Measurements from ENCODE around the gene EFNA3. TPM values are rescaled to one million over a fixed set of nuclear protein-coding genes. Genes with fewer than 3 reads are reported as not detected.

The EFNA3 gene
- total and polyA plus RNA-seq, 8 donors: 0.52 to 1.2 (median 0.72) TPM

DNA sequence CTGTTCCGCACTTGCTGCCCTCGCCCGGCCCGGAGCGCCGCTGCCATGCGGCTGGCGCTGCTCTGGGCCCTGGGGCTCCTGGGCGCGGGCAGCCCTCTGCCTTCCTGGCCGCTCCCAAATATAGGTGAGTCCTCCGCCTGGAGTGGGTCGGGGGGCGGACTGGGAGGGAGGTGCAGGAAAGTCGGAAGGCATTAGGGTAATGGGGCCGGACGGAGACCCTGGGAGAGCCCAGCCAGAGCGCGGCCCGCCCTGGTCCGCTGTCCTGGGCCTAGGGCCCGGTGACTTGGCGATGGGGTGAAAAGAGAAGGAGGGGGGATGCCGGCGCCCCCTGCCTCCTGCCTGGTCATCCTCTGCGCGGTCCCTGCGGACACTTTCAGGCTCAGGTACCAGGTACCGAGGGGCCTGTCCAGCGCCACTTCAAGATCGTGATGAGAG lies 27.3 kb upstream of the EFNA3 start:
- intact Hi-C loops (cut with DNase I): no loop called here
- peaks cover 0 to 15% (median 4%) of the 10 kb centered on the region in 3 donors for H3K4me1 ChIP-seq
- TF ChIP-seq, protein P1, sequence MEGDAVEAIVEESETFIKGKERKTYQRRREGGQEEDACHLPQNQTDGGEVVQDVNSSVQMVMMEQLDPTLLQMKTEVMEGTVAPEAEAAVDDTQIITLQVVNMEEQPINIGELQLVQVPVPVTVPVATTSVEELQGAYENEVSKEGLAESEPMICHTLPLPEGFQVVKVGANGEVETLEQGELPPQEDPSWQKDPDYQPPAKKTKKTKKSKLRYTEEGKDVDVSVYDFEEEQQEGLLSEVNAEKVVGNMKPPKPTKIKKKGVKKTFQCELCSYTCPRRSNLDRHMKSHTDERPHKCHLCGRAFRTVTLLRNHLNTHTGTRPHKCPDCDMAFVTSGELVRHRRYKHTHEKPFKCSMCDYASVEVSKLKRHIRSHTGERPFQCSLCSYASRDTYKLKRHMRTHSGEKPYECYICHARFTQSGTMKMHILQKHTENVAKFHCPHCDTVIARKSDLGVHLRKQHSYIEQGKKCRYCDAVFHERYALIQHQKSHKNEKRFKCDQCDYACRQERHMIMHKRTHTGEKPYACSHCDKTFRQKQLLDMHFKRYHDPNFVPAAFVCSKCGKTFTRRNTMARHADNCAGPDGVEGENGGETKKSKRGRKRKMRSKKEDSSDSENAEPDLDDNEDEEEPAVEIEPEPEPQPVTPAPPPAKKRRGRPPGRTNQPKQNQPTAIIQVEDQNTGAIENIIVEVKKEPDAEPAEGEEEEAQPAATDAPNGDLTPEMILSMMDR (IDR thresholded peaks at IDR 0.05): no peak
- WGBS, 2 donors: 1% methylated on average over 19 to 31 of the region's 31 CpGs
- no peaks in the 10 kb centered on the region for H3K27me3 ChIP-seq
- H3K27ac ChIP-seq: peak overlapping the region; percentile 60 to 75 (median 71)
- DNase-seq: no peak
- no peaks in the 10 kb centered on the region for H3K36me3 ChIP-seq
- no peak for FAIRE-seq
- H3K9me3 ChIP-seq: no peaks in the 10 kb centered on the region
- H3K4me3 ChIP-seq: peak overlapping the region; percentile 64 to 78 (median 71)
- ATAC-seq: peak; percentile 7 to 19 (median 8)

DNA sequence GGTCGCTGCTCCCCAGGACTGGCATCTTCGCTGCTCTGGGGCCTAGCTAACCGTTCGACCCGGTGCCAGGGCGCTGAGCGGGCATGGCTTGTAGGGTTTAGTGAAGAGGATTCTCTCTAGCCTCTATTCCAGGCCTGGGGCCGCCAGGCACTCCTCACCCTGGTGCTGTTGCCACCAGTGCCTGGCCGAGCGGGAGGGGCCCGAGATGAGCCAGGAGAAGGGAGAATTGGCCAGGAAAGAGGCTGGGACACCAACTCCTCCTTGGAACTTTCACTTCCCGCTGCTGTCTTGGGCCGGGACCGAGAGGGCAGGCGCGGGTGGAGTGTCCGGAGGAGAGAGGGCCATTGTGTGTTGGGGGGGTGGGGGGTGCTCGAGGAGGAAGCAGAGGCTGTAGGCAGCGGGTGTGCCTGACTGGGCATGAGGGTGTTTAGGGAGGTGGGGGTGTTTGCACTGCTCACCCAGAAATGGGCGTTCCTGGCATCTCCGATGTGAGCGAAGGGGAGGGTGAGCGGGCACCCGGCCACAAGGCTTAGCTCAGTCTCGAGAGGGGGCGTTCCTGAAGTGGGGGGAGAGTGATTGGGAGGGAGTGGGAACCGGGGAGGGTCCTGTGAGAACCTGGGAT lies 26.7 kb upstream of the EFNA3 start:
- ATAC-seq: peak; percentile 8 to 28 (median 20)
- 2% methylated on average over 20 to 27 of the region's 27 CpGs for WGBS, 2 donors
- intact Hi-C loops (cut with DNase I): no loop called here

DNA sequence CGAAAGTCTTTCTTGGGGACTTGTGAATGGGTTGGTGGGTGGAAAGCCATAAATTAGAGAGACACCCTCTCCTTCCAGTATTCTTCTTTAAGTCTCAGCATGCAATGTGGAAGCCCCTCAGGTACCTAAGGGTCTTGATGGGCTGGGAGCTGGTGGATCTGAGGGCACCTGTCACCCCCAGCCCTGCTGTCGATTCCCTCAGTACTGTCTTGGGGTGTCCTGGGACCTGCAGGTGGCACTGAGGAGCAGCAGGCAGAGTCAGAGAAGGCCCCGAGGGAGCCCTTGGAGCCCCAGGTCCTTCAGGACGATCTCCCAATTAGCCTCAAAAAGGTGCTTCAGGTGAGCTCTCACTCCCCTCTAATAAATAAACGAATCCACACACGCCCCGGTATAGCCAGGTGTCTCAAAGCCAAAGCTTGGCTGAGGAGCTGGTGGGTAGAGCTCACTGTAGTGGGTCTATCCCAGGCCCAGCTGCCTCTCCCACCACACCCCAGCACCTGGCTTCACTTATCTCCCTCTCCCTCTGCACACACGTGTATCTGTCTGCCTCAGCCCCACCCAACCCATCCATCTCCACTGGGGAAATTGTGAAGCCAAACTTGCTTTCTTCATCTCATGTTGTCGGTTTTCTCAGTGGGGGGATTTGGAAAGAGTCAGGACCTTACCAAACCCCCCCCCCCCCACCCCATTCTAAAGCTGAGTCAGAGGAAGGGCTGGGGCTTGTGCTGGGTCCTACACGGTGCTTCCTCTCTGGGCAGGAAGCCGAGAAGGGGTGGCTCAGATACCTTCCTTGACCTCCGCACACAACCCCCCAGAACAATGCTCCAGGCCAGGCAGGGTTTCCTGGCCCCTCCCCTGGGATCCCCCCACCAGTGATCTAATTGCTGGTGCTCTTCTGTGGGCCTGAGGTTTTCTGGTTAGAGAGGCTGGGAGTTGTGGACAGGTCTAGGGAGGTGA lies 25.9 kb upstream of the EFNA3 start:
- H3K27ac ChIP-seq: peak overlapping the region in 1 of 4 donors; percentile 0
- WGBS, 2 donors: 54 to 67% methylated on average over 12 of the region's 12 CpGs
- peaks cover 0 to 15% (median 4%) of the 10 kb centered on the region in 3 donors for H3K4me1 ChIP-seq
- no peak for FAIRE-seq
- H3K4me3 ChIP-seq: peak overlapping the region in 2 of 4 donors; percentile 64 to 78
- intact Hi-C loops (cut with DNase I): no loop called here
- no peaks in the 10 kb centered on the region for H3K9me3 ChIP-seq
- peak in 1 of 6 donors; percentile 39 for DNase-seq
- no peaks in the 10 kb centered on the region for H3K27me3 ChIP-seq
- TF ChIP-seq, protein P1 (IDR thresholded peaks at IDR 0.05): no peak
- ATAC-seq: no peak
- peaks cover 0 to 4% (median 0%) of the 10 kb centered on the region in 3 donors for H3K36me3 ChIP-seq

More for the DNA sequence above, 26.7 kb upstream of the EFNA3 start:
- H3K27ac ChIP-seq: peak overlapping the region; percentile 60 to 75 (median 71)
- FAIRE-seq (no peak), DNase-seq (peak; percentile 54 to 82 (median 66))
- no peaks in the 10 kb centered on the region for H3K36me3 ChIP-seq
- peaks cover 0 to 15% (median 4%) of the 10 kb centered on the region in 3 donors for H3K4me1 ChIP-seq
- H3K9me3 ChIP-seq: no peaks in the 10 kb centered on the region
- H3K4me3 ChIP-seq: peak overlapping the region; percentile 64 to 78 (median 71)
- no peaks in the 10 kb centered on the region for H3K27me3 ChIP-seq
- TF ChIP-seq, protein P1 (IDR thresholded peaks at IDR 0.05): no peak

DNA sequence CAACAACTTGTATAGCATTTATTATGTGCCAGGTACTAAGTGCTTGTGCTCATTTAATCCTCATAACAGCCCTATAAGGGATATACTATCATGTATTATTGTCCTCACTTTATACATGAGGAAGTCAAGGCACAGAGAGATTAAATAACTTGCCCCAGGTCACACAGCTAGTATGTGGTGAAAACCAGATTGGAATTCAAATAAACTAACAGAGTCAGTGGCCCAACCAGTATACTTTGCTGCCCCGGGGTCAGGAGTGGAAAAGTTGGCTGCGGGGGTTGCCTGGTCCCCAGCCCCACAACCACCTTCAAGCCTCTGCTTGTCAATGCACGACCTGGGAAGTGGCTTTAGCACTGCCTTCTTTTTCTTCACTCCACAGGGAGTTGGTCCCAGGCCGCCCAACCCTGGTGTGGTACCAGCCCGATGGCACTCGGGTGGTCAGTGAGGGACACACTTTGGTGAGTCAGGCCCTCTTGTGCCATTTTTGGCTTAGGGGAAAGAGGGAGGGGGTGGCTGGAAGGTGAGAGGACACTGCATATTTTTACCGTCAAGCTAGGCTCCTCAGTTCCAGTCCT lies 25.0 kb upstream of the EFNA3 start:
- FAIRE-seq (no peak), DNase-seq (peak in 1 of 6 donors; percentile 39), ATAC-seq (no peak)
- H3K4me1 ChIP-seq: peaks cover 0 to 15% (median 4%) of the 10 kb centered on the region in 3 donors
- H3K36me3 ChIP-seq: peaks cover 0 to 10% (median 0%) of the 10 kb centered on the region in 3 donors
- intact Hi-C loops (cut with DNase I): no loop called here
- no peak overlapping the region for H3K4me3 ChIP-seq
- WGBS, 2 donors: 89 to 91% methylated on average over 7 of the region's 7 CpGs
- H3K9me3 ChIP-seq: no peaks in the 10 kb centered on the region
- no peaks in the 10 kb centered on the region for H3K27me3 ChIP-seq
- H3K27ac ChIP-seq: no peak overlapping the region
- TF ChIP-seq, protein P1 (IDR thresholded peaks at IDR 0.05): no peak
